Thyroid gland (tissue), 4 donors: Measurements from ENCODE around the gene CFAP46.

ENCODE experiments used
- CTCF ChIP-seq, 6 experiments: fragments of 200-600 bp in 3 of 6; fragments of 450-650 bp in 3 of 6; sonication (generic) in 3 of 6; IDR thresholded peaks; one replicate each; pipeline ENCODE4 v1.5.1; 2016 to 2019; ENCODE audit warnings: antibody characterized with exemption in 6 of 6, mild to moderate bottlenecking in 2 of 6, inconsistent platforms in 1 of 6, moderate library complexity in 1 of 6
- POLR2A ChIP-seq, 2 donors: fragments of 450-650 bp; IDR thresholded peaks; one replicate each; pipeline ENCODE4 v1.6.1; 2017; ENCODE audit warnings: antibody characterized with exemption in 2 of 2, mild to moderate bottlenecking in 2 of 2, moderate library complexity in 1 of 2

- TF ChIP-seq CTCF (IDR thresholded peaks at IDR 0.05) (no peak), POLR2A (IDR thresholded peaks at IDR 0.05) (no peak)
Measured at GRCh38 chr10:132802694-132803320, 139.6 kb downstream of the CFAP46 start.
